TTC549 (cell line): ENCODE data around the gene INTS4.
"Not testable (repeated sequence)": the region's sequence is repeated elsewhere in the genome, so short reads cannot be mapped to it uniquely, and the experiment has no call there.

Experiments
- FAIRE-seq: peaks from 2 replicates; lab custom pipeline; 2012; peaks lifted over from hg19 to GRCh38; lab: Jason Lieb, UNC

Gene INTS4

DNA sequence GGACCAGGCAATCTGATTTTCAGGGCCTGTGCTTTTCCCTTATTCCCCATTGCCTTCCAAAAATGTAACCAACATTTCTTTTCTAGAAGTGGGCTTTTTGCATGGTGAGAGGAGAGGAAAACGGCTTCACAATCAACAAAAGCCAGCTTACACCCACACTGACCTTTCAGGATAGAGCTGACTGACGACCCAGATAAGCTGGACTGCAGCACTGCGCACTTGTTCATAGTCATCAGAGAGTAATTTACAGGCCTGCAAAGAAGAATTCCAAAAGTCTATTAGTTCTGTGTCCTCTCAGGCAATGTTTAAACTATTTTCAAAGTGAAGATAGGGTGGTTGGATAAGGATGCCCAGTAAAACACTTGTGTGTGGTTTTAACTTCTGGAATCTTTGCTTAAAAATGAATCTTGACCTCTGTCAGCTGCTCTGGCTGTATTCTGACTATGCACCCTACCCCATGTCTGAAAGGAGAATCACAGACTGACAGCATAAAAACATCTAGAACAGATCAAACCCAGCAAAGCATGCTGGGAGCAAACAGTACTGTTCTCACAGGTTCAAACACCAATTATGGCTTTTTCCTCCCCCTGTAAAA, 35.8 kb downstream of the INTS4 start:
- not testable (repeated sequence) for FAIRE-seq

DNA sequence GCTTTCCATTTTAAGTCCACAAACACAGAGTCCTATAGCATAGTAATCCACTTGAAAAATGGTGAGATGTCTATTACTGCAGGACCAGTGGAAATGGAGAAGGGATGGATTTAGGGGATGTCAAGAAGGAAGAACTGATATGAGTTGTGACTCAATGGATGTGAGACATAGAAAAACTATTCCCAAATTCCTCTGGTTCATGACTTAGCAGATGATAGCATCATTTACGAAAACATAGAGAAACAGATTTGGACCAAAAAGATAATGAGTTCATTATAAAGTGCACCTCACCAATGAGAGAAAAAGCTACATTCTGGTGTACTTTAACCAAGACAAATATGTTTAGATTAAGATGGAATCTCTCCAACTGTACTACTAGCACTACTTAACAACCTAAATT, 51.2 kb downstream of the INTS4 start:
- FAIRE-seq, result not testable (repeated sequence)

DNA sequence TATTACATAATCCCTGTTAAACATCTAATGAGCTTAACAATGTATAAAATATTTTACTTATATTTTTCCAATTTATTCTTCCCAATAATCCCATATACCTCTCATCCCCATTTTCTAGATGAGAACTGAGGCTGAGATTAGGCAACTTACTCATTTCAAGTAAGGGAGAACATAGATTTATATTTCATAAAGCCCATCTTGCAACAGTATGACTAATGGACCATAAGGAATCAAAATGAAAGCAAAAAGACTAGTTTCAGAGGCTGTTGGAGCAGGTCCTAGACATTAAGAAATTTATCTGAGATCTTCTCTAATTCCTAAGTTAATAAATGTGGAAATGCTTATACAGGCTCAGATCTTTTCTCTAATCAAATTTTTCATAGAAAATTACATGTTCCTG, 52.0 kb downstream of the INTS4 start:
- not testable (repeated sequence) for FAIRE-seq

DNA sequence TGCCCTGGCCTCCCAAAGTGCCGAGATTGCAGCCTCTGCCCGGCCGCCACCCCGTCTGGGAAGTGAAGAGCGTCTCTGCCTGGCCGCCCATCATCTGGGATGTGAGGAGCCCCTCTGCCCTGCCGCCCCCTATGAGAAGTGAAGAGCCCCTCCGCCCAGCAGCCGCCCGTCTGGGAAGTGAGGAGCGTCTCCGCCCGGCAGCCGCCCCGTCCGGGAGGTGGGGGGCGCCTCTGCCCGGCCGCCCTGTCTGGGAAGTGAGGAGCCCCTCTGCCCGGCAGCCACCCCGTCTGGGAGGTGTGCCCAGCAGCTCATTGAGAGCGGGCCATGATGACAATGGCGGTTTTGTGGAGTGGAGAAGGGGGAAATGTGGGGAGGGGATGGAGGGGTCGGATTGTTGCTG, 60.9 kb downstream of the INTS4 start:
- not testable (repeated sequence) for FAIRE-seq

DNA sequence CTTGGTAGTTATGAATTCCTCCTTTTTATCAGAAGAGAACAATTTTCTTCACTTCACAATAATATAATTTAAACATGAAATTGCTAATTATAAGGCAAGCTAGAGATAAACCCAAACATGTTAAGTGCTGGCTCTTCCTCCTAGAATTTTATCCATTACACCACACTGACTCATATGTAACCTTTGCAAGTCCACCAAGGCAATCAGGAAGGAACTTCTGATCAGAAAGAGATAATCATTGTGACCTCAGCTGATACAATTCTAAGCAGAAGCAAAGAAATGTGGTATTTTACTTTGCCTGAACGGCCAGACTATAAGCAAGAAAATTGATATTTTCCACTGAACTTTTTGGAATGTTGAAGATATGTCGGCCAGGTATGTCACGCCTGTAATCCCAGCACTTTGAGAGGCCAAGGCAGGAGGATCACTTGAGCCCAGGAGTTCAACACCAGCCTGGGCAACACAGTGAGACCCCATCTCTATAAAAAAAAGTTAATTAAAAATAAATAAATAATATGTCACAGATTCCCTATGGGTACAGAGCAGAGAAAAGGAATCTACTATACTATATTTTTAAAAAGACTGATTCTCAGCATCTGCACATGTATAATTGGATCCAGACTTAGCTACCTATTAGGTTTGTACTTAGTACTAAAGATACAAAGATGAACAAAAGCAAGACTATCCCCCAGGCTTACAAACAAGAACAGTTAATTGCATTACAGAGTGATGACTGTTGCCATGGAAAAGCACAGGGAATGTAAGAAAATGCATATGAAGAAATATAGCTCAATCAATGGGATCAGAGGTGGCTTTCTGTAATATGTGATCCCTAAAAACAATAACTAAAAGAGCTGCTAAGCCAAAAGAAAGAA, 63.9 kb downstream of the INTS4 start:
- not testable (repeated sequence) for FAIRE-seq

DNA sequence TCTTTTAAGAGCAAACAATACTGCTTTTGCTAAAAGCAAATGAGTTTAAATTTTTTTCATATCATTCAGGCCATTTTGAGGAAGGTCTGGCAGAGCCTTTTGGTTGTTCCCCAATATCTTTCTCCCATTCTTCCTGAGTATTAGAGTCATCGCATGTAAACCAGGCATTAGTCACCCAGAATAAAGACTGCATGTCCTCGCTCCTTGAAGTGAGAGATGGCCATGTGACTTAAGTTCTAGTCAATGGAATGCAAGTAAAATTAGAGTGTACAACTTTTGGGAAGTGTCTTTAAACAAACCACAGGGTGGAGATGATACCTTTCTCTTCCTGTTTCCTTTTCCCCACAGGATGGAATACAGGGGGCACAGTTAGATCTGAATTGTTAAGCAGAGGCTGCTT, 76.8 kb downstream of the INTS4 start:
- FAIRE-seq, result not testable (repeated sequence)

DNA sequence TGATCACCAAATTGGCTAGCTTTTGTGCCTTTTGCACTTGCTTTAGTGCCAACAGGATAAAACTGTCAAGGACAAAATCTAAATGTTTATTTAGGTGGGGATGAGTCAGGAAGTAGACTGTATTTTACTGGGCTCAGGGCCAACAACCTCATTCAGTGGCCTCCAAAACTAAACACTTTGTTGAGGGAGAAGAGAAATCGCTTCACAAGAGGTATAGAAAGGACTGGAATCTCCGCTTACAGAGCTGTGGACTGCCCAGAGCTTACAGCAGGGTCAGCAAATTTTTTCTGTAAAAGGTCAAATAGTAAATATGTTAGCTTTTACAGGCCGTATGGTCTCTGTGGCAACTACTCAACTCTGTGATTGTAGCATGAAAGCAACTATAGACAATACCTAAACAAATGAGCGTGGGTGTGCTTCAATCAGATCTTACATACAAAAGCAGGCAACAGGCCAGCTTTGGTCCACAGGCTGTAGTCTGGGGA, 80.1 kb downstream of the INTS4 start:
- not testable (repeated sequence) for FAIRE-seq

DNA sequence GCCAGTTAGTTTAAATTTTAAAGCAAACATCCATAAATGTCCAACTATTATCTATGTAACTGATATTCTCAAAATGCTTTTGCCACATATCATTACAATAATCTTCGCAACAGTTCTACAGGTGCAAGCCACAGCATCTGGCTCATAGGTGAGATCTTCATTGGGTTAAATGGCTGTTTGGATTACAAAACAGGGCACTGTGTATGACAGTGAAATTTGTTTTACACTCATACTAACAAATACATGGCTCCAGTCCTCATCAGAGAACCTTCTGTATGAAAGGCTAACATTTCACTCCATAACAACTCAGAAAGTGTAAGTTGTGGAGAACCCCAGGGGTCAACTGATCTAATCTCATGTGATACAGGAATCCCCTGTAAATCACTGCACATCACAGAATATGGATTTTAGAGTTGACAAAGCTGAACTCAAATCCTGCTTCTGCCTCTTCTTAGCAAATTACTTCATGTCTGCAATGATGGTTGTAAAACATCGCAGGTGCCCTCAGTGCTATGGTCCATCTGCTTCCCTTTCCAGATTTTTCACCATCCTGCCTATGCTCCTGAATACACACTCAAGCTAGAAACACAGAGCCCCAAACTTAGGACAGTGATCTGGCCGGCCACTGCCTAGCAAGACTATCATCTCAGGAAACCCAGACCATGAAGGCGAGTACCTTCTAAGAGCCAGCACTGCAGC, 80.7 kb downstream of the INTS4 start:
- not testable (repeated sequence) for FAIRE-seq

DNA sequence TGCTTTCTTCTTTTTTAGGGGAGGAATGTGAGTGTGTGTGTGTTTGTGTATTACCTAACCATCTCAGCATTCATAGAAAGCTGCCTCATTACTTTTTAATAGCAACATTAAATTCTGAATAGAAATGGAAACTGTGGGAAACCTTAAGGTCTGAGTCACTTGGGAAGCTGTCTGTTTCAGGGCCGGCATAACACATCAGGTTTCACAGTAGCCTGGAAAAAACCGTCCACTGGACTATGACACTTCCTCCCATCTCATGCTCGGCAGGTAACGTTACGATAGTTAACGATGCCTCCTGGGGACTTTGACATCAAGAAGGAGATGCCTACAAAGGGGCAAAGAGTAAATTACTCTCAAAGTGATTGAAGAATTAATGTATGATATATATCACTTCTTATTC, 83.6 kb downstream of the INTS4 start:
- FAIRE-seq, result not testable (repeated sequence)

DNA sequence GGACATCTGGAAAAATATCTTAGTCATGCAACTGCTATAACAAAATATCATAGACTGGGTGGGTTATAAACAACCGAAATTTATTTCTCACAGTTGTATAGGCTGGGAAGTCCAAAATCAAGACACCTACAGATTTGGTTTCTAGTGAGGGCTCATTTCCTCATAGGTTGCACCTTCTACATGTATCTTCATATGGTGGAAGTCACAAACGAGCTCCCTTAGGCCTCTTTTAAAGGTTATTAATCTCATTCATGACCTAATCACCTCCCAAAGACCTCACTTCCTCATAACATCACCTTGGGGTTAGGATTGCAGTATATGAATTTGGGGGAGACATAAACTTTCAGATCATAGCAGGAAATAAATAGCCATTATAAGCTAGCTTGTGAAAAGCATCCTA, 85.2 kb downstream of the INTS4 start:
- no peak for FAIRE-seq

DNA sequence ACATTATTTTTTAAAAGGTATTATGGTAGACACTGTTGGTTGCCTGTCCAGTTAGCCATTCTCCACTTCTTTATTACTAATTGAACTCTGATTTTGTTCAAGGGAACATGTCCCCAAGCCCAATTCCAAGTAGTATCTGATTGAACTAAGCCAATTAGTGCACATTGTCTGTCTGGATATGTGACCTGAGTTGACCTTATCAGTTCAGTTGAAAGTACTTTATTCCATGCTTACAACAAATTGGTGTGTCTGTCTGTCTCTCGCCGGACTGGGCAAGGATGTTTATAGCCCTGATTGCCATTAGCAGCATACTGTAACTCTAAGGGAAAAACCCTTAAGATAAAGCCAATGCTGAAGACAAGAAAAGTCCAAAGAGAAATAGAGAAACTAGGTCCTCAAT, 85.6 kb downstream of the INTS4 start:
- FAIRE-seq, result no peak

DNA sequence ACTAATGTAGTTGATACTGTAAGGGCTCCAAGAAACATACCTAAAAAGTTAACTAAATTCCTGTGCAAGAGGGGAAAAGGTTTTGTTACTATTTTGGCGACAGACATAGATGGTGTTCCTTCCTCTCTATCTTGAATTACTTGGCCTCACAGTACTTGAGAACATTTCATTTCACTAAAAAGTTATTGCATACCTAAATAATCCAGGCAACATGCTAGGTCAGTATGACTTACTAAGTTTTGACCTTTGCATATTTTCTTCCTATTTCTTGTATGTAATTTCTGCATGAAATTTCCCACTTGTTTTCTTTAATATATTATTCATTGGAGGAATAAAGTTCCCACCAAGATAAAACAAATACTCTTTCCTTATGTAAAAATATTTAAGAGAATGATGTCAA, 99.5 kb downstream of the INTS4 start:
- not testable (repeated sequence) for FAIRE-seq

DNA sequence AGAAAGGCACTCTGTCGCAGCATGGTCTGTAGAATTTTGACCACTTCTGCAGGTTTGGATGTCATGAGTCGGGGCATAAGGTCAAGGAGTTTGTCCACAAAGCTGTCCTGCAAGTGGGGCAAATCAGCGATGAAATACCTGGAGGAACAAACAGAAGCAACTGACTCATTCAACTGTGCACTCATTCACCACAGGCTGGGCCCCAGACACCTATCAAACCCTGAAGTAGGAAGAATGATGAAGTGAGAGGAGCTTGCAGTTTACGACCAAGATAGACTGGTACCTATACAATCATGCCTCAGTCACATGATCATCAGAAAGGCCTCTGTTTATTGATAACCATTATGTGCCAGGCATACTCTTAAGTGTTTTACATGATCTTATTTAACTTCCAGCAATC, 102.8 kb downstream of the INTS4 start:
- FAIRE-seq, result not testable (repeated sequence)

DNA sequence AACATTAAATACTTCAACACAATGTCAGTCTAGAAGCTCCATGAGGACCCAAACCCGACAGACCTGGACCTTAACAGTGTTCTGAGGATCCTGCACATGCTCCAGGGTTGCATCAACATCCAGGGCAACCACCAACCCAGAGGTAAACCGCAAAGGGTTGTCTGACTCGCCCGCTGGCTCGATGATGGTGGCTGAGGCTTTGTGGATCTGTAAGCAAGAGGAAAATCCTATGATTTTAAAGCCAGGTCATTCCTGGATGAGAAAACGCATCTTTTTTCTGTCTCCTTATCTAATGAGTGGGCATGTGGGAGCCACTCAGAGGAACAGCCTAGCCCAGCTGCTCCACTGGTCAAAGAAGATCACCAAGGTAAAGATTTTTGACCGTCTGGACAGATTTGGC, 103.2 kb downstream of the INTS4 start:
- not testable (repeated sequence) for FAIRE-seq

DNA sequence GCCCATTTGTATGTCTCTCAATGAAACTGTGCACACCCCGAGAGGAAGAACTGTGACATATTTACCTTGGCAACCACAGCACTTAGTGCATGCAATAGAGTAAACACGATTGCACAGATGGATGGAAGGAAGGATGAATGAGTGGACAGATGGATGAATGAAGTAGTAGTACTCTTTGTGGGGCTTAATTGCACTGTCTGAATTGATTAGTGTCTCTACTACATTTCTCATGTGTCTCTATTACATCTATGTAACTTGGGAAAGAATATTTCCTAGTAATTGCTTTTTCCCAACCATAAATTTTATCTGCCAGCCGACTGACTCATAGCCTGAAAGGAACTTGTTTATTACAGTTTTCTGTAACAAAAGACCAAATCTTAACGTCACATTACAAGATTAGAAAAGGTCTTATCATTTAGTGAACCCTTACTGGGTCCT, 103.8 kb downstream of the INTS4 start:
- not testable (repeated sequence) for FAIRE-seq

DNA sequence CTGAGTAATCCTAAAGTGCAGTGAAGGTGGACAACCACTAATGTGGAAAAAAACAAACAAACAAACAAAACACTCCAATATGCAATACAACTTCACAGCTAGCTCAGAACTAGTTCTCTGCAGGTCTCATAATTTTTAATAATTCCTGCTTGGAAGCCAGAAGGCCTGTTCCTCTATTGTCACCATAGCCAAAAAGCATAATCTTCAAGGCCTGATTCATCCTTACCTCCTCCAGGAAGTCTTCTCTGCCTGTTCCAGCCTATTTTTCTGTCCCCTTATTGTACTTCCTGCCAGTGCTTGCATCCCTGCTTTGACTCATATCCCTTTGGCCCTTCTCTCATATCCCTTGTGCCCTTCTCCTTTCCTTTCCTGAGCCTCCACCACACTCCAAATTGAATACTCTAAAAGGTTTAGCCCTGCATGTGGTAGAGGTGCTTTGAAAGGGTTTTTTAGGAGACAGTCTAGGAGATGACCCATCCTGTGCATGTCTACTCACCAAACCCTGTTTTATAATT, 104.3 kb downstream of the INTS4 start:
- FAIRE-seq, result not testable (repeated sequence)

DNA sequence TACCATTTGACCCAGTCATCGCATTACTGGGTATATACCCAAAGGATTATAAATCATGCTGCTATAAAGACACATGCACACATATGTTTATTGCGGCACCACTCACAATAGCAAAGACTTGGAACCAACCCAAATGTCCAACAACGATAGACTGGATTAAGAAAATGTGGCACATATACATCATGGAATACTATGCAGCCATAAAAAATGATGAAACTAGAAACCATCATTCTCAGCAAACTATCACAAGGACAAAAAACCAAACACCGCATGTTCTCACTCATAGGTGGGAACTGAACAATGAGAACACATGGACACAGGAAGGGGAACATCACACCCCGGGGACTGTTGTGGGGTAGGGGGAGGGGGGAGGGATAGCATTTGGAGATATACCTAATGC, 105.4 kb downstream of the INTS4 start:
- FAIRE-seq, result not testable (repeated sequence)

DNA sequence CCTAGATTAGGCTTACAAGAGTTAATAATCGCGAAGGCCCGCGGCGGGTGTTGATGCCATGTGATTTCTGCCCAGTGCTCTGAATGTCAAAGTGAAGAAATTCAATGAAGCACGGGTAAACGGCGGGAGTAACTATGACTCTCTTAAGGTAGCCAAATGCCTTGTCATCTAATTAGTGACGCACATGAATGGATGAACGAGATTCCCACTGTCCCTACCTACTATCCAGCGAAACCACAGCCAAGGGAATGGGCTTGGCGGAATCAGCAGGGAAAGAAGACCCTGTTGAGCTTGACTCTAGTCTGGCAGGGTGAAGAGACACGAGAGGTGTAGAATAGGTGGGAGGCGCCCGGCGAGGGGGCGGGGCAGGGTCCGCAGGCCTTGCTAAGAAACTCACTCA, 108.1 kb downstream of the INTS4 start:
- FAIRE-seq, result no peak

DNA sequence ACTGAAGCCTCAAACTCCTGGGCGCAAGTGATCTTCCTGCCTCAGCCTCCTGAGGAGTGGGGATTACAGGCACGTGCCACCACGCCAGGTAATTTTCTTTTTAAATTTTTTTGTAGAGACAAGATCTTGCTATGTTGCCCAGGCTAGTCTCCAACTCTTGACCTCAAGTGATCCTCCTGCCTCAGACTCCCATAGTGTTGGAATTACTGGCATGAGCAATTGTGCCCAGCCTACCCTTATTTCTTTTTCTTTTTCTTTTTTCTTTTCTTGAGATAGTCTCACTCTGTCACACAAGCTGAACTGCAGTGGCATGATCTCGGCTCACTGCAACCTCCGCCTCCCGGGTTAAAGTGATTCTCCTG, 109.7 kb downstream of the INTS4 start:
- FAIRE-seq, result no peak

DNA sequence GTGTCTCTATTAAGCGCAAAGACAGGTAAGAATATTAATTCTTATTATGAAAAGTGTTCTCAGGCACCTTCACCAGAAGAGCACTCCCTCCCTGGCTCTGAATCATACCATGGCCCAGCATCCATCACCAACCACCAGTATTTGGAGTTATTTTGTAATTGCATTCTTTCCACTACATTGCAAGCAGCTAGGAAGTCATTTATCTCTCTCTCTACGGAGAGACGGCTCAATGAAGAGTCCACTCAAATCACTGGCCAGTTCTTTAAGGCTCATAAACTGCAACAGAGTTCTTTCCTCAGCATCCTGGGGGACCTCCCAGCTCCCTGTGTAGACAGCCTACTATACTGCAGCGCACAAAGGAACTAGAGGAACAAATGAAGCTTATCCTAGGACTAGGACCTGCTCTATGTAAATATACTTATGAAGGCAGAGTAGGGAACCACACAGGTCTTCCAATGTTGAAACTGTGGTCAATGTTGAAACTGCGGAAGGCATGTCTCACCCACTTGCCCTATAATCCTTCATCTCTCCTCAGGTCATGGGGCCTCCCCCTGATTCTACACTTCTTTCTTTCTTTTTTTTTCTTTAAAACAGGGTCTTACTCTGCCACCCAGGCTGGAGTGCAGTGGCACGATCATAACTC, 110.2 kb downstream of the INTS4 start:
- FAIRE-seq, result no peak

DNA sequence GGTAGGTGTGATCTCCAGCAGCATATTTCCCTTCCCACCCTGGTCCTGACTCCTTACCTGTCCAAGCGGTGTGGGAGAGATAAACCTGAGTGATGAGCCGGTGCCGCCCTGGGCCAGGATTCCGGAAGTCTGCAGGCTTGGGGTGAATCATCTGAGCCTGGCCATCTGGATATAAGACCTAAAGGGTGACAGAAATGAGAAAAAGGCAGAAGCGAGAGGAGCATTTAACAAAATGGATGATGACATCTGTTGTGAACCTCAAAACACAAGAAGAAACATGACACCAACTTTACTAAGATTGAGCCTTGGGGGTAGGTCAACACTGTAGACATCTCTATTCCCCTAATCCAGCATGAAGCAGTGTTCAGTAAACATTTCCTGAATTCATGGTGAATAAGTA, 110.7 kb downstream of the INTS4 start:
- FAIRE-seq, result no peak

DNA sequence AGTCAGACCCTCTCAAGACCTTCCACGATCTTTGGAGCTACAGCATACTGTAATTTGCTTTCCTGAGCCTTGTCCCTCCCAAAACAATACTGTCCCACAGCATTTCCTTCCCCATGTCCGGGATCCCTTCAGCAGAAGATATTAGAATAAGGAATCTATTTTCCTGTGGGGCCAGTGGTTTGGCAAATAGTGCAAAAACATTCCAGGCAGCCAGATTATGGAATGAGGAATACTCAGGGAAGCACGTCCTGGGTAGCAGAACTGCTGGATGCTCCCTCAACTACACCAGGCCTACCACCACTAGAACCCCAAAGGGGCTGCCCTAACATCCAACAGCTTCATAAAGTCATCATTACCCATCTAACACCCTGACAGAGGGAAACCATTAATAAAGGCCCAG, 112.1 kb downstream of the INTS4 start:
- no peak for FAIRE-seq
